OCI-LY1 (cell line): ENCODE data around the gene ATP11A.

ENCODE experiments used
- CTCF ChIP-seq: fragments of 200-600 bp; sonication (generic), shearing (Covaris generic); IDR thresholded peaks from 2 replicates; pipeline ENCODE4 v1.5.1; 2017; ENCODE audit warnings: mild to moderate bottlenecking, antibody characterized with exemption, low read length, moderate library complexity, mixed read lengths
- EZH2 ChIP-seq: fragments of 200-600 bp; sonication (generic), shearing (Covaris generic); IDR thresholded peaks from 2 replicates; pipeline ENCODE4 v1.8.0; 2017; ENCODE audit warnings: borderline replicate concordance, mixed run types, mild to moderate bottlenecking, antibody characterized with exemption, low read length, moderate library complexity, mixed read lengths

GRCh38 chr13:112793545-112794445 is 104.0 kb downstream of the ATP11A start:
- TF ChIP-seq CTCF (no peak), EZH2 (no peak)
